Thoracic aorta (tissue), 2 donors: ENCODE results near the gene F7. TPM values are rescaled to one million over a fixed set of nuclear protein-coding genes. Genes with fewer than 3 reads are reported as not detected.

Source experiments
- ATAC-seq: fragments of 150-250 bp; one replicate; pipeline ENCODE4 v1.8.0; 2017; ENCODE audit warnings: low read depth; ENCODE audit not compliant: insufficient number of reproducible peaks, low FRiP score
- DNase-seq: peaks from one replicate; pipeline ENCODE4 v3.0.0-alpha.2; 2020; ENCODE audit warnings: low spot score
- H3K27ac ChIP-seq, 2 donors: fragments of 200-600 bp; sonication (generic); 1 replicate in 1 of 2; 2 replicates in 1 of 2; pipeline ENCODE4 v1.5.1; 2016; ENCODE audit warnings: mild to moderate bottlenecking in 2 of 2, moderate library complexity in 2 of 2
- H3K27me3 ChIP-seq: fragments of 200-600 bp; sonication (generic); replicated peaks from 2 replicates; pipeline ENCODE4 v1.6.0; 2016; ENCODE audit warnings: mild to moderate bottlenecking; ENCODE audit not compliant: insufficient read depth
- H3K36me3 ChIP-seq: fragments of 200-600 bp; sonication (generic); one replicate; pipeline ENCODE4 v1.5.1; 2016
- H3K4me1 ChIP-seq, 2 donors: fragments of 200-600 bp; sonication (generic); 1 replicate in 1 of 2; 2 replicates in 1 of 2; pipeline versions ENCODE4 v1.5.1 to v1.6.0; 2016; ENCODE audit warnings: low read depth in 2 of 2, mild to moderate bottlenecking in 1 of 2; ENCODE audit not compliant: control insufficient read depth in 1 of 2
- H3K4me3 ChIP-seq: fragments of 200-600 bp; sonication (generic); 2 replicates; pipeline ENCODE4 v1.5.1; 2016; ENCODE audit warnings: mild to moderate bottlenecking
- H3K9me3 ChIP-seq: fragments of 200-600 bp; sonication (generic); 2 replicates; pipeline ENCODE4 v1.5.1; 2016
- CTCF ChIP-seq: fragments of 200-600 bp; sonication (generic); IDR thresholded peaks from one replicate; pipeline ENCODE4 v1.5.1; 2019; ENCODE audit warnings: antibody characterized with exemption
- total RNA-seq, 2 donors: library from RNA; depleted of rRNA; stranded (reverse); fragments of >200 nt; gene quantifications; one replicate each; pipeline versions ENCODE4 v1.1.0 to v1.2.3, GENCODE V29; 2016

The F7 gene
- total RNA-seq, 2 donors from 2014 or later: not detected

GRCh38 chr13:113084943-113085540, 20.5 kb upstream of the F7 start:
- ATAC-seq (no peak), DNase-seq (no peak)

GRCh38 chr13:113086031-113086750, 19.4 kb upstream of the F7 start:
- H3K27me3 ChIP-seq: no peaks in the 10 kb centered on the region
- no peak for TF ChIP-seq CTCF
- peaks cover 12% of the 10 kb centered on the region for H3K36me3 ChIP-seq
- no peak overlapping the region for H3K27ac ChIP-seq
- DNase-seq (no peak), ATAC-seq (no peak)
- no peak overlapping the region for H3K4me3 ChIP-seq
- no peaks in the 10 kb centered on the region for H3K4me1 ChIP-seq
- H3K9me3 ChIP-seq: no peaks in the 10 kb centered on the region

More at GRCh38 chr13:113084943-113085540, 20.5 kb upstream of the F7 start:
- peaks cover 12% of the 10 kb centered on the region for H3K36me3 ChIP-seq
- H3K9me3 ChIP-seq: no peaks in the 10 kb centered on the region
- no peak for TF ChIP-seq CTCF
- H3K4me3 ChIP-seq: no peak overlapping the region
- no peaks in the 10 kb centered on the region for H3K4me1 ChIP-seq
- H3K27ac ChIP-seq: no peak overlapping the region
- no peaks in the 10 kb centered on the region for H3K27me3 ChIP-seq

GRCh38 chr13:113086991-113087922, 18.3 kb upstream of the F7 start:
- Histone ChIP-seq H3K36me3 (peaks cover 12% of the 10 kb centered on the region), H3K4me3 (no peak overlapping the region), H3K27me3 (no peaks in the 10 kb centered on the region), H3K27ac (no peak overlapping the region), H3K4me1 (no peaks in the 10 kb centered on the region), H3K9me3 (no peaks in the 10 kb centered on the region)
- no peak for TF ChIP-seq CTCF
- ATAC-seq (no peak), DNase-seq (no peak)

GRCh38 chr13:113087923-113088690, 17.5 kb upstream of the F7 start:
- Histone ChIP-seq H3K4me3 (no peak overlapping the region), H3K4me1 (no peaks in the 10 kb centered on the region), H3K27me3 (no peaks in the 10 kb centered on the region), H3K9me3 (no peaks in the 10 kb centered on the region), H3K27ac (no peak overlapping the region), H3K36me3 (peaks cover 12% of the 10 kb centered on the region)
- TF ChIP-seq CTCF: no peak
- ATAC-seq (no peak), DNase-seq (no peak)
